ENCODE measurements around the gene ANKRD39. TPM values are rescaled to one million over a fixed set of nuclear protein-coding genes. Genes with fewer than 3 reads are reported as not detected.

The ANKRD39 gene
- total and polyA plus RNA-seq, 2 of the 4 experiments (the other 2 are of a cell fraction): 12.5 to 17.0 TPM

- TF ChIP-seq BHLHE40 (IDR thresholded peaks at IDR 0.05; ENCODE audit: low read depth, low read length) (no peak), POLR2A (IDR thresholded peaks at IDR 0.05; ENCODE audit: low read depth, low read length) (no peak), NFE2L2 (IDR thresholded peaks at IDR 0.05; ENCODE audit: low read depth, low read length) (no peak), CTCF (conservative IDR thresholded peaks at IDR 0.05; ENCODE audit: low read depth, low read length) (no peak), RFX5 (IDR thresholded peaks at IDR 0.05; ENCODE audit: low read depth, low read length) (no peak), CEBPB (IDR thresholded peaks at IDR 0.05; ENCODE audit: low read depth, low read length) (no peak), CHD1 (IDR thresholded peaks at IDR 0.05; ENCODE audit: low read depth, low read length) (no peak)
- Histone ChIP-seq H3K4me1 (ENCODE audit: control insufficient read depth, insufficient read depth, low read length) (peaks cover 14% of the 10 kb centered on the region), H3K27ac (ENCODE audit: insufficient read depth, low read length) (no peak overlapping the region), H3K4me3 (ENCODE audit: insufficient read depth, low read depth, low read length) (no peak overlapping the region), H4K91ac (ENCODE audit: insufficient read depth, low read depth, low read length) (no peak overlapping the region), H3K4me2 (ENCODE audit: low read depth, low read length) (no peak overlapping the region), H3K23ac (ENCODE audit: low read depth, low read length) (no peak overlapping the region), H2BK15ac (ENCODE audit: low read depth, low read length) (no peak overlapping the region), H3K9me3 (ENCODE audit: control insufficient read depth, insufficient read depth, low read length) (no peaks in the 10 kb centered on the region), H2BK120ac (ENCODE audit: low read depth, low read length) (no peak overlapping the region), H4K20me1 (ENCODE audit: insufficient read depth, low read length) (peaks cover 59% of the 10 kb centered on the region), H2AK5ac (ENCODE audit: low read depth, low read length) (no peak overlapping the region; the same call in 1 of the 2 replicates), H3K9ac (ENCODE audit: low read depth, low read length) (no peak overlapping the region), H3K18ac (ENCODE audit: low read depth, low read length) (no peak overlapping the region), H3K9me1 (ENCODE audit: insufficient read depth, low read length) (peaks cover 18% of the 10 kb centered on the region), H3K79me1 (ENCODE audit: low read depth in 1 of 2, low read length in 2 of 2) (peaks cover 23 to 61% of the 10 kb centered on the region in 2 experiments), H2BK5ac (ENCODE audit: low read depth, low read length, poor library complexity, severe bottlenecking) (no peak overlapping the region), H3K27me3 (ENCODE audit: control insufficient read depth, insufficient read depth, low read length) (no peaks in the 10 kb centered on the region), H3K4ac (ENCODE audit: low read depth, low read length) (no peak overlapping the region), H4K8ac (ENCODE audit: low read depth in 2 of 2, low read length in 2 of 2) (no peak overlapping the region), H2AK9ac (replicated peaks; ENCODE audit: low read depth, low read length, poor library complexity) (no peak overlapping the region), H2BK20ac (ENCODE audit: low read depth, low read length) (no peak overlapping the region), H3K14ac (replicated peaks; ENCODE audit: low read depth, low read length) (no peak overlapping the region), H4K5ac (ENCODE audit: low read depth, low read length) (no peak overlapping the region), H3K36me3 (ENCODE audit: control insufficient read depth, insufficient read depth, low read length) (peaks cover 7% of the 10 kb centered on the region; the same call in 1 of the 2 replicates), H3K56ac (ENCODE audit: extremely low read depth, insufficient read depth, low read length) (no peak overlapping the region), H2AFZ (replicated peaks; ENCODE audit: low read length, poor library complexity) (no peak overlapping the region)
- 90% methylated on average over 6 of the region's 12 CpGs; no CpG with 5 or more reads in 1 of the 2 experiments for WGBS, 2 experiments (ENCODE audit: extremely low coverage in 2 of 2, insufficient read length in 1 of 2)
- intact Hi-C loops (cut with micrococcal nuclease): no loop called here
- no TSS peak for BruUV-seq (replicated peaks)
- ChIA-PET POLR2A (ENCODE audit: unreplicated experiment) (no interaction called here), CTCF (no interaction called here)
- dilution Hi-C loops (cut with HindIII; ENCODE audit: low sequenced_read_pairs, unreplicated experiment): no loop called here
- in situ Hi-C loops (cut with MboI; ENCODE audit: low sequenced_read_pairs): no loop called here
- DNase-seq: no peak
- ATAC-seq (ENCODE audit: low read depth): no peak
Observed at GRCh38 chr2:96819876-96820511, 37.8 kb downstream of the ANKRD39 start.

All from IMR-90 (cell line).